ENCODE data around the gene PLLP. TPM values are rescaled to one million over a fixed set of nuclear protein-coding genes. Genes with fewer than 3 reads are reported as not detected.

PLLP gene
- total and polyA plus RNA-seq, 9 of the 15 experiments (the other 6 are each of a cell fraction or from before 2014, with no cell fraction given) = 0.09 to 0.96 (median 0.27) TPM

- TF ChIP-seq CHAMP1 (IDR thresholded peaks at IDR 0.05) (no peak), FOXA3 (CRISPR knock-in tag; conservative IDR thresholded peaks at IDR 0.05 in 1 of 2, IDR thresholded peaks at IDR 0.05 in 1 of 2) (no peak), ZNF75A (CRISPR knock-in tag; IDR thresholded peaks at IDR 0.05) (no peak), RBBP5 (IDR thresholded peaks at IDR 0.05; ENCODE audit: borderline replicate concordance, insufficient read depth, low read length, poor library complexity, severe bottlenecking) (peak; percentile 15), ATF6 (CRISPR knock-in tag; IDR thresholded peaks at IDR 0.05) (0 out of 2 replicates have a peak, but pooled peaks have one; percentile 22), KLF16 (IDR thresholded peaks at IDR 0.05) (no peak), MCM2 (IDR thresholded peaks at IDR 0.05; ENCODE audit: low read depth) (no peak), CAMTA2 (CRISPR knock-in tag; conservative IDR thresholded peaks at IDR 0.05) (no peak), ZNF592 (IDR thresholded peaks at IDR 0.05) (peak; percentile 25; the same call in 1 of the 2 replicates), THAP7 (CRISPR knock-in tag; IDR thresholded peaks at IDR 0.05) (no peak), SREBF2 (CRISPR knock-in tag; IDR thresholded peaks at IDR 0.05) (no peak), HMGN3 (IDR thresholded peaks at IDR 0.05; ENCODE audit: borderline replicate concordance, extremely low read depth, insufficient read length, low read depth, low read length) (no peak), SIN3A (IDR thresholded peaks at IDR 0.05; ENCODE audit: borderline replicate concordance in 2 of 2, control insufficient read depth in 1 of 2, low read depth in 2 of 2, low read length in 2 of 2) (no peak), FOS (IDR thresholded peaks at IDR 0.05; ENCODE audit: extremely low read depth, insufficient read length) (no peak), USF2 (CRISPR knock-in tag; IDR thresholded peaks at IDR 0.05) (no peak)
These were observed 38.9 kb downstream of the PLLP start (continued) for GRCh38 chr16:57245472-57246113.

All from K562 (cell line).